Measurements from ENCODE around the gene PPP1R1B.

DNA sequence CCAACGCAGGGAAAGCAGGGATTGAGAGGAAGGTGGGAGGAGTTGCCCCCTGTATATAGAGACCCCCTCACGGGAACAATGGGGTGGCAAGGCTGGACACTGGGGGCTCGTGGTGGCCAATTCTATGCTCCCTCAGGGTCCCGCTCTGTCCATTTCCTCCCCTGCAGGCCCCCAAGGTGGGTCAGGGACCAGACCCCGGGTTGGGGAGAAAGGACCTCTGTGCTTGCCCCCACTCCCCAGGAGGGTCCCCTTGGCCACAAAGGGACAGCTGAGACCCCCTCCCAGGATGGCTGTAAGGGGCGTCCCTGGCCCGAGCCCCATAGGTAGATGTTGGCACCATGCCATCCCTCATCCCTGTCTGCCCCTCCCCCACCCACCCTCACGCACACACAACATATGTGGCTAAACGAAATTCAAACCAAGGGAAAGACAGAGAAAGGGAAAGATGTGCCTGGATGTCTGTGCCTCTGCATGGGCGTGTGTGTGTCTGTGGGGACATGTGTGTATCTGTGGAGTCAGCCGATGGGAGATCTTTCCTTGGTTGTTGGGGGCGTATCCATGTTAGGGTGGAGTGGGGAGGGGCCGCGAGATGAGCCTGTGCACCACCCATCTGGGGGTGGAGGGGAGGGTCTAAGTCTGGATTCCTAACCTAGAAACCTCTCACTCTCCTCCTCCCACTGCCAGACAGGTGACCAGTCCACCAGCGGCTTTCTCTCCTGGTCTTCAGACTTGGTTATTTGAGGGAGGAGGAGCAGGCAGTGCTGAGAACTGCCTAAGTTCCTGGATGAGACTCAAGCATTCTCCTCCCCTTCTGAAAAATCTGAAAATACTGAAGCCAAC, 18.4 kb upstream of the PPP1R1B start:
- TF ChIP-seq TCF12 (IDR thresholded peaks at IDR 0.05; ENCODE audit: low read depth) (no peak), TEAD4 (IDR thresholded peaks at IDR 0.05) (no peak), TAF1 (IDR thresholded peaks at IDR 0.05; ENCODE audit: low read depth) (no peak), RAD21 (IDR thresholded peaks at IDR 0.05; ENCODE audit: low read depth) (no peak), YY1 (IDR thresholded peaks at IDR 0.05; ENCODE audit: low read depth) (no peak), CEBPB (IDR thresholded peaks at IDR 0.05) (no peak), EP300 (IDR thresholded peaks at IDR 0.05; ENCODE audit: borderline replicate concordance) (no peak), FOXM1 (IDR thresholded peaks at IDR 0.05; ENCODE audit: borderline replicate concordance, low read depth) (no peak)
- TF ChIP-seq, protein P1, sequence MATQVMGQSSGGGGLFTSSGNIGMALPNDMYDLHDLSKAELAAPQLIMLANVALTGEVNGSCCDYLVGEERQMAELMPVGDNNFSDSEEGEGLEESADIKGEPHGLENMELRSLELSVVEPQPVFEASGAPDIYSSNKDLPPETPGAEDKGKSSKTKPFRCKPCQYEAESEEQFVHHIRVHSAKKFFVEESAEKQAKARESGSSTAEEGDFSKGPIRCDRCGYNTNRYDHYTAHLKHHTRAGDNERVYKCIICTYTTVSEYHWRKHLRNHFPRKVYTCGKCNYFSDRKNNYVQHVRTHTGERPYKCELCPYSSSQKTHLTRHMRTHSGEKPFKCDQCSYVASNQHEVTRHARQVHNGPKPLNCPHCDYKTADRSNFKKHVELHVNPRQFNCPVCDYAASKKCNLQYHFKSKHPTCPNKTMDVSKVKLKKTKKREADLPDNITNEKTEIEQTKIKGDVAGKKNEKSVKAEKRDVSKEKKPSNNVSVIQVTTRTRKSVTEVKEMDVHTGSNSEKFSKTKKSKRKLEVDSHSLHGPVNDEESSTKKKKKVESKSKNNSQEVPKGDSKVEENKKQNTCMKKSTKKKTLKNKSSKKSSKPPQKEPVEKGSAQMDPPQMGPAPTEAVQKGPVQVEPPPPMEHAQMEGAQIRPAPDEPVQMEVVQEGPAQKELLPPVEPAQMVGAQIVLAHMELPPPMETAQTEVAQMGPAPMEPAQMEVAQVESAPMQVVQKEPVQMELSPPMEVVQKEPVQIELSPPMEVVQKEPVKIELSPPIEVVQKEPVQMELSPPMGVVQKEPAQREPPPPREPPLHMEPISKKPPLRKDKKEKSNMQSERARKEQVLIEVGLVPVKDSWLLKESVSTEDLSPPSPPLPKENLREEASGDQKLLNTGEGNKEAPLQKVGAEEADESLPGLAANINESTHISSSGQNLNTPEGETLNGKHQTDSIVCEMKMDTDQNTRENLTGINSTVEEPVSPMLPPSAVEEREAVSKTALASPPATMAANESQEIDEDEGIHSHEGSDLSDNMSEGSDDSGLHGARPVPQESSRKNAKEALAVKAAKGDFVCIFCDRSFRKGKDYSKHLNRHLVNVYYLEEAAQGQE (IDR thresholded peaks at IDR 0.05; ENCODE audit: low read depth): no peak
- TF ChIP-seq, protein P2, sequence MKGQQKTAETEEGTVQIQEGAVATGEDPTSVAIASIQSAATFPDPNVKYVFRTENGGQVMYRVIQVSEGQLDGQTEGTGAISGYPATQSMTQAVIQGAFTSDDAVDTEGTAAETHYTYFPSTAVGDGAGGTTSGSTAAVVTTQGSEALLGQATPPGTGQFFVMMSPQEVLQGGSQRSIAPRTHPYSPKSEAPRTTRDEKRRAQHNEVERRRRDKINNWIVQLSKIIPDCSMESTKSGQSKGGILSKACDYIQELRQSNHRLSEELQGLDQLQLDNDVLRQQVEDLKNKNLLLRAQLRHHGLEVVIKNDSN (IDR thresholded peaks at IDR 0.05): no peak

Measured in Ishikawa (cell line).